Body of pancreas (tissue), 4 donors: Measurements from ENCODE around the gene LCAT. TPM values are rescaled to one million over a fixed set of nuclear protein-coding genes. Genes with fewer than 3 reads are reported as not detected.

Experiments
- ATAC-seq: fragments of 150-250 bp; one replicate; pipeline ENCODE4 v1.9.1; 2016
- DNase-seq, 4 donors: peaks; one replicate each; pipeline ENCODE4 v3.0.0-alpha.2; 2019
- H3K27ac ChIP-seq, 4 donors: fragments of 200-600 bp; sonication (generic); 1 replicate in 3 of 4; 2 replicates in 1 of 4; pipeline versions ENCODE4 v1.5.1 to v1.6.1; 2016 to 2019; ENCODE audit warnings: mild to moderate bottlenecking in 1 of 4, mixed read lengths in 1 of 4, moderate library complexity in 1 of 4
- H3K27me3 ChIP-seq, 2 donors: fragments of 200-600 bp; sonication (generic); one replicate each; pipeline ENCODE4 v1.6.0; 2016; ENCODE audit warnings: mild to moderate bottlenecking in 1 of 2
- H3K36me3 ChIP-seq, 2 donors: fragments of 200-600 bp; sonication (generic); replicated peaks in 1 of 2; 2 replicates each; pipeline ENCODE4 v1.5.1; 2016; ENCODE audit warnings: low read depth in 2 of 2; ENCODE audit not compliant: insufficient read depth in 1 of 2
- H3K4me1 ChIP-seq: fragments of 200-600 bp; sonication (generic); one replicate; pipeline ENCODE4 v1.6.0; 2016
- H3K4me3 ChIP-seq, 2 donors: fragments of 200-600 bp; sonication (generic); 1 replicate in 1 of 2; 2 replicates in 1 of 2; pipeline ENCODE4 v1.5.1; 2016 to 2019
- H3K9me3 ChIP-seq, 3 donors: fragments of 200-600 bp; sonication (generic); 1 replicate in 2 of 3; 2 replicates in 1 of 3; pipeline ENCODE4 v1.5.1; 2016
- POLR2A ChIP-seq, 3 donors: fragments of 450-650 bp; IDR thresholded peaks; one replicate each; pipeline ENCODE4 v1.6.1; 2016; ENCODE audit warnings: antibody characterized with exemption in 3 of 3, mild to moderate bottlenecking in 2 of 3
- WGBS, 2 donors: methylation state at CpG; one replicate each; pipeline ENCODE4 v1.1.5; 2017; 5-methylcytosine and 5-hydroxymethylcytosine counted together
- intact Hi-C: fragments of 100-400 bp; cut with DNase I; formaldehyde crosslinking; loops from one replicate; pipeline ENCODE4 v1.15.1; 2023
- total RNA-seq, 2 donors: library from RNA; depleted of rRNA; stranded (reverse); fragments of >200 nt; gene quantifications; one replicate each; pipeline ENCODE4 v1.1.0, GENCODE V29; 2016
- TF ChIP-seq, protein P1 (sequence below), 7 experiments: fragments of 450-650 bp in 4 of 7; fragments of 200-600 bp in 3 of 7; sonication (generic) in 3 of 7; IDR thresholded peaks; one replicate each; pipeline ENCODE4 v1.5.1; 2016 to 2019; ENCODE audit warnings: antibody characterized with exemption in 7 of 7

Gene LCAT
- total RNA-seq, 2 donors from 2014 or later = 7.5 to 17.8 TPM

DNA sequence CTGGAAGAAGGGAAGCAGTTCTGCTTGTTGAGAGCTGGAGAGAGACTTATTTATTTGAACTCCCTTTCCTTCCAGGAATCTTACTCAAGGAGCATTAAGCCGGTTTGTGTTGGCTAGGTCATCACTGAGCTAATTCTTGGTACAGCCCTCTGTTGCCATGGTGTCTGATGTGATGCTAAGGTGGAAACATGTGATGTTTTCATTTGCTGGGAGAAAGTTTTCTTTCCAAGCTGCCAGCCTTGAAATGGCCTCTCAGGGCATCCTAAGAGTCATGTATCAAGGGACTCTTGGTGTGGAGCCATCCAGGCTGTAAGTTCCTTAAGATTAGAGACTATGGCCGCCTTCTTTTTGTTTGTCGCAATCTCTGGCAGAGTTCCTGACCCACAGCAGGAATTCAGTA lies 46.7 kb downstream of the LCAT start:
- DNase-seq (no peak), ATAC-seq (no peak)
- H3K36me3 ChIP-seq = no peaks in the 10 kb centered on the region
- peaks cover 26% of the 10 kb centered on the region for H3K4me1 ChIP-seq
- 77 to 80% methylated on average over 3 of the region's 3 CpGs for WGBS, 2 donors
- H3K27me3 ChIP-seq = no peaks in the 10 kb centered on the region
- TF ChIP-seq, protein P1, sequence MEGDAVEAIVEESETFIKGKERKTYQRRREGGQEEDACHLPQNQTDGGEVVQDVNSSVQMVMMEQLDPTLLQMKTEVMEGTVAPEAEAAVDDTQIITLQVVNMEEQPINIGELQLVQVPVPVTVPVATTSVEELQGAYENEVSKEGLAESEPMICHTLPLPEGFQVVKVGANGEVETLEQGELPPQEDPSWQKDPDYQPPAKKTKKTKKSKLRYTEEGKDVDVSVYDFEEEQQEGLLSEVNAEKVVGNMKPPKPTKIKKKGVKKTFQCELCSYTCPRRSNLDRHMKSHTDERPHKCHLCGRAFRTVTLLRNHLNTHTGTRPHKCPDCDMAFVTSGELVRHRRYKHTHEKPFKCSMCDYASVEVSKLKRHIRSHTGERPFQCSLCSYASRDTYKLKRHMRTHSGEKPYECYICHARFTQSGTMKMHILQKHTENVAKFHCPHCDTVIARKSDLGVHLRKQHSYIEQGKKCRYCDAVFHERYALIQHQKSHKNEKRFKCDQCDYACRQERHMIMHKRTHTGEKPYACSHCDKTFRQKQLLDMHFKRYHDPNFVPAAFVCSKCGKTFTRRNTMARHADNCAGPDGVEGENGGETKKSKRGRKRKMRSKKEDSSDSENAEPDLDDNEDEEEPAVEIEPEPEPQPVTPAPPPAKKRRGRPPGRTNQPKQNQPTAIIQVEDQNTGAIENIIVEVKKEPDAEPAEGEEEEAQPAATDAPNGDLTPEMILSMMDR (IDR thresholded peaks at IDR 0.05) = no peak
- no peak for TF ChIP-seq POLR2A (IDR thresholded peaks at IDR 0.05)
- intact Hi-C loops = no loop called here
- H3K27ac ChIP-seq = no peak overlapping the region
- no peaks in the 10 kb centered on the region for H3K9me3 ChIP-seq
- no peak overlapping the region for H3K4me3 ChIP-seq

DNA sequence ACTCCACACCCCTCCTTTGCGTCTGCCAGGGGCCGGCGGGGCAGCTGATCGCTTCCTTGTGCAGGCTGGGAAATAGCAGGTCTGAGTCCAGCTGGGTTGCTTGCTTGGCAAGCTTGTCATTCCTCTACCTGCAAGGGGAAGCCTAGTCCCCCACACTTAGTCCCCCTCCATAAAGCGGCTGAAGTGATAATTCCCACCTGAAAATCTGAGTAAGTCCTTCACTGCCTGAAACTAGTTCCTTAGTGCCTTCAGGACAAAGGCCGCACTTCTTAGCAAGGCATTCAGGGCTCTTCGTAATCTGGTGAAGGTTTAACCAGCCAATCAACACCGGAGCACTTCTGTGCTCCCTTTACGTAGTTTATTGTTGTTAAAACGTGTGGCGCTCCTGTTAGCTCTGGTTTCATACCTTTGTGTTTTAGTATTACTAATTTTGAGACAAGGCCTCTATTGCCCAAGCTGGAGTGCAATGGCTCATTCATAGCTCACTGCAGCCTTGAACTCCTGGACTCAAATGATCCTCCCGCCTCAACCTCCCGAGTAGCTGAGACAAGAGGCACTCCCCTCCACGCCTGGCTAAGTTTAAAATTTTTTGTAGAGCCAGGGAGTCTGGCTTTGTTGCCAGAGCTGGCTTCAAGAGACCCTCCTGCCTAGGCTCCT lies 50.0 kb downstream of the LCAT start:
- peaks cover 26% of the 10 kb centered on the region for H3K4me1 ChIP-seq
- H3K4me3 ChIP-seq = peak overlapping the region; percentile 65 to 67
- WGBS, 2 donors = 10 to 12% methylated on average over 9 to 14 of the region's 14 CpGs
- H3K36me3 ChIP-seq = no peaks in the 10 kb centered on the region
- peak overlapping the region; percentile 90 to 99 (median 96) for H3K27ac ChIP-seq
- peak; percentile 74 to 85 (median 80) for DNase-seq
- peak in 2 of 3 donors; percentile 6 to 12 for TF ChIP-seq POLR2A (IDR thresholded peaks at IDR 0.05)
- TF ChIP-seq, protein P1 (IDR thresholded peaks at IDR 0.05) = no peak
- intact Hi-C loops = no loop called here
- H3K27me3 ChIP-seq = no peaks in the 10 kb centered on the region
- ATAC-seq = peak; percentile 64
- no peaks in the 10 kb centered on the region for H3K9me3 ChIP-seq

DNA sequence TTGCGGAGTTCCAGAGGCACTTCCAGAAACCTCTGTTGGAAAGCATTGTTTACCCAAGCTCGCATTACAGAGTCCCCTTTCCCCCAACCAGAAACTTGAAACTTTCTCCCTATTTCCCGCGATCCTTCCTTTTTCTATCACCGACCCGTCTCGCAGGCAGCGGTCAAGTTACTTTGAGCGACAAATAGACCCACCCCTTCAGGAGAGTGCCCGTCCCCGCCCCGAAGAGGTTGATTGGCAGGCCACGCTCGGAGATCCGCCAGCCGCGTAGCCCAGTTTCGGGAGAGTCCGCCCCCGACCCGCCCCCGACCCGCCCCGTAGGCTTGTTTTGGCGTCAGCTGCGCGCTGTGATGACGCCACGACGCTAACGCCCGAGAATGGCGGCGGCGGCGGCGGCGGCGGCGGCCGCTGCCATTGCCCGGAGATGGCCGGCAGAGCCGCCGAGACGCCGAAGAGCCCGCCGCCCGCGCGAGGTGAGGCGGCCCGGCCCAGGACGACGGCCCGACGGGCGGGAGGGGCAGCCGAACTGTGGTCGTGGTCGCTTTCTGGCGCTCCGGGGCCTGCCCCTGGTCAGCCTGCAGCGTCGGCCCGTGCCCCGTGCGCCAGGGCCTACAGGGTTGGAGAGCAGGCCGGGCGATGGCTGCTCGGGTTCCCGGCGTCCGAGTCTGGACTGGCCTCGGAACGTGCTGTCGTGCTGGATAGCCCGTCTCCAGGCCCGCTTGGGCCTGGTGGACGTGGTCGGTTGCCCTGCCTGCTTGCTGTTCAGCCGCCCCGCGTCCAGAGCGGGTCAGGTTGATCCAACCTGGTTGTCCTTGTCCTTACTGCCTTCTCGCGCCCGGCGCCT lies 50.8 kb downstream of the LCAT start, which contains the start of gene PSKH1:
PSKH1 (plus strand) TSS at position 356 of the 844 bp plus-strand sequence. CDS start 15,496 bp downstream, outside the sequence.
- Histone ChIP-seq H3K4me3 (peak within 1 kb of the TSS; percentile 65 to 67), H3K4me1 (peaks cover 26% of the 10 kb centered on the region), H3K27me3 (no peaks in the 10 kb centered on the region), H3K36me3 (no peaks in the 10 kb centered on the region), H3K27ac (peak within 1 kb of the TSS; percentile 90 to 99 (median 96)), H3K9me3 (no peaks in the 10 kb centered on the region)
- peak; percentile 66 to 75 (median 73) for TF ChIP-seq POLR2A (IDR thresholded peaks at IDR 0.05)
- TF ChIP-seq, protein P1 (IDR thresholded peaks at IDR 0.05) = no peak
- ATAC-seq (peak; percentile 98), DNase-seq (peak; percentile 96 to 98 (median 97))
- intact Hi-C loops = no loop called here
- WGBS, 2 donors = 0% methylated on average over 12 to 66 of the region's 90 CpGs

DNA sequence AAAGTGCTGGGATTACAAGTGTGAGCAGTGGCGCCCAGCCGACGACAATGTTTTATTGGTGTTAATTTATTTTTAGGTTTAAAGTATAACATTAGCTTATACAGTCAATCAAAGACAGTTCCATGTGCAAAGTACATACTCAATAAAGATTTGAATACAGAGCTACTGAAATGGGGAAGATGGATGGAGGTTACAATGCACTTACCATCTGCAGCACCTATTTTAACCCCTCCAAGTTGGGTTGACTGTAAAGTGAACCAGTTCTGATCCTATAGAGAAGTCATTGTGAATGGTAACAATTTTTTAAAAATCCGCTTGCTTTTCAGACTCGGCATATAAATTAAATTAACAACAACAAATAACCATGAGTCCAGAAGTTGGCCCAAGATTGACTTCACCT lies 51.5 kb downstream of the LCAT start:
- H3K4me3 ChIP-seq = no peak overlapping the region
- ATAC-seq (no peak), DNase-seq (no peak)
- intact Hi-C loops = no loop called here
- H3K9me3 ChIP-seq = no peaks in the 10 kb centered on the region
- no peaks in the 10 kb centered on the region for H3K27me3 ChIP-seq
- 53 to 58% methylated on average over 5 of the region's 5 CpGs for WGBS, 2 donors
- peak overlapping the region in 3 of 4 donors; percentile 90 to 99 (median 97) for H3K27ac ChIP-seq
- peaks cover 26% of the 10 kb centered on the region for H3K4me1 ChIP-seq
- H3K36me3 ChIP-seq = no peaks in the 10 kb centered on the region
- TF ChIP-seq, protein P1 (IDR thresholded peaks at IDR 0.05) = no peak
- no peak for TF ChIP-seq POLR2A (IDR thresholded peaks at IDR 0.05)

Other genes starting within 250 kb of the LCAT start
- gene GFOD2, start 224.8 kb downstream of the LCAT start, total RNA-seq = 10 to 100 TPM; 15.8 to 18.1 TPM
- gene RANBP10, start 137.6 kb downstream of the LCAT start, total RNA-seq = 1 to 10 TPM; 6.3 to 9.3 TPM
- 1 to 10 TPM in 1 of 2 donors, not detected in 1; 1.6 TPM for gene TSNAXIP1, start 137.2 kb downstream of the LCAT start, total RNA-seq
- 10 to 100 TPM; 23.7 to 42.8 TPM for gene THAP11, start 101.8 kb downstream of the LCAT start, total RNA-seq
- gene NUTF2, start 97.2 kb downstream of the LCAT start, total RNA-seq = 10 to 100 TPM; 39.2 to 42.8 TPM
- 100 to 1,000 TPM in 1 of 2 donors, 10 to 100 TPM in 1; 57.1 to 122 TPM for gene CENPT, start 96.4 kb downstream of the LCAT start, total RNA-seq
- gene EDC4, start 71.1 kb downstream of the LCAT start, total RNA-seq = 10 to 100 TPM; 26.7 to 55.7 TPM
- not detected for gene NRN1L, start 59.2 kb downstream of the LCAT start, total RNA-seq
- 10 to 100 TPM; 15.0 to 16.8 TPM for gene PSKH1, start 50.9 kb downstream of the LCAT start, total RNA-seq
- gene CTRL, start 12.3 kb downstream of the LCAT start, total RNA-seq = 1,000 to 10,000 TPM in 1 of 2 donors, 100 to 1,000 TPM in 1; 286 to 1,726 TPM
- 10 to 100 TPM; 16.2 to 26.7 TPM for gene PSMB10, start 7.3 kb downstream of the LCAT start, total RNA-seq
- 10 to 100 TPM; 23.3 to 61.3 TPM for gene SLC12A4, start 24.5 kb upstream of the LCAT start, total RNA-seq
- gene DPEP3, start 36.4 kb upstream of the LCAT start, total RNA-seq = not detected
- gene DPEP2, start 55.4 kb upstream of the LCAT start, total RNA-seq = 1 to 10 TPM in 1 of 2 donors, under 1 TPM in 1; 0.78 to 1.3 TPM
- gene DPEP2NB, start 71.8 kb upstream of the LCAT start, total RNA-seq = not detected
- gene DDX28, start 79.1 kb upstream of the LCAT start, total RNA-seq = 10 to 100 TPM in 1 of 2 donors, 1 to 10 TPM in 1; 3.4 to 13.2 TPM
- 1 to 10 TPM; 3.1 to 3.6 TPM for gene DUS2, start 79.2 kb upstream of the LCAT start, total RNA-seq
- gene NFATC3, start 141.2 kb upstream of the LCAT start, total RNA-seq = 10 to 100 TPM; 15.5 to 19.5 TPM